Measurements from ENCODE around the gene SYNGR1. TPM values are rescaled to one million over a fixed set of nuclear protein-coding genes. Genes with fewer than 3 reads are reported as not detected.

The SYNGR1 gene
- total RNA-seq, 2 donors from 2014 or later: 4.4 to 5.3 TPM

GRCh38 chr22:39361496-39361895 is 11.7 kb downstream of the SYNGR1 start:
- no peak overlapping the region for H3K27ac Mint-ChIP-seq
- H3K9me3 Mint-ChIP-seq: no peaks in the 10 kb centered on the region
- H3K27me3 Mint-ChIP-seq (ENCODE audit: low read depth): no peaks in the 10 kb centered on the region
- DNase-seq (no peak), ATAC-seq (replicated peaks in 1 of 2) (no peak)
- peaks cover under 1% of the 10 kb centered on the region for H3K4me1 Mint-ChIP-seq (ENCODE audit: low read depth)
- H3K36me3 Mint-ChIP-seq (ENCODE audit: insufficient read depth in 2 of 2): no peaks in the 10 kb centered on the region
- no peak overlapping the region for H3K4me3 Mint-ChIP-seq

- ATAC-seq (replicated peaks in 1 of 2) (no peak), DNase-seq (no peak)
- H3K36me3 Mint-ChIP-seq (ENCODE audit: insufficient read depth in 2 of 2): no peaks in the 10 kb centered on the region
- H3K4me3 Mint-ChIP-seq: no peak overlapping the region
- no peak overlapping the region for H3K27ac Mint-ChIP-seq
- peaks cover 8% of the 10 kb centered on the region for H3K4me1 Mint-ChIP-seq (ENCODE audit: low read depth)
- H3K9me3 Mint-ChIP-seq: no peaks in the 10 kb centered on the region
- no peaks in the 10 kb centered on the region for H3K27me3 Mint-ChIP-seq (ENCODE audit: low read depth)
These were observed 12.5 kb downstream of the SYNGR1 start for GRCh38 chr22:39362271-39362670.

- H3K27ac Mint-ChIP-seq: no peak overlapping the region
- H3K4me3 Mint-ChIP-seq: no peak overlapping the region
- DNase-seq: no peak
- no peaks in the 10 kb centered on the region for H3K9me3 Mint-ChIP-seq
- ATAC-seq (replicated peaks in 1 of 2): no peak
- H3K27me3 Mint-ChIP-seq (ENCODE audit: low read depth): no peaks in the 10 kb centered on the region
- H3K36me3 Mint-ChIP-seq (ENCODE audit: insufficient read depth in 2 of 2): no peaks in the 10 kb centered on the region
- peaks cover 8% of the 10 kb centered on the region for H3K4me1 Mint-ChIP-seq (ENCODE audit: low read depth)
These were observed 13.1 kb downstream of the SYNGR1 start for GRCh38 chr22:39362932-39363331.

- no peak for ATAC-seq (replicated peaks in 1 of 2)
- DNase-seq: no peak
- Mint-ChIP-seq H3K4me3 (no peak overlapping the region), H3K9me3 (no peaks in the 10 kb centered on the region), H3K27me3 (ENCODE audit: low read depth) (no peaks in the 10 kb centered on the region), H3K4me1 (ENCODE audit: low read depth) (peaks cover 8% of the 10 kb centered on the region), H3K27ac (no peak overlapping the region), H3K36me3 (ENCODE audit: insufficient read depth in 2 of 2) (no peaks in the 10 kb centered on the region)
These were observed 14.1 kb downstream of the SYNGR1 start for GRCh38 chr22:39363751-39364515.

GRCh38 chr22:39364714-39365491 is 15.1 kb downstream of the SYNGR1 start:
- Mint-ChIP-seq H3K36me3 (ENCODE audit: insufficient read depth in 2 of 2) (no peaks in the 10 kb centered on the region), H3K27ac (no peak overlapping the region), H3K4me1 (ENCODE audit: low read depth) (peaks cover 8% of the 10 kb centered on the region)

GRCh38 chr22:39365492-39365780 is 15.6 kb downstream of the SYNGR1 start:
- Mint-ChIP-seq H3K9me3 (no peaks in the 10 kb centered on the region), H3K36me3 (ENCODE audit: insufficient read depth in 2 of 2) (no peaks in the 10 kb centered on the region), H3K4me1 (ENCODE audit: low read depth) (peaks cover 8% of the 10 kb centered on the region), H3K27me3 (ENCODE audit: low read depth) (no peaks in the 10 kb centered on the region), H3K27ac (no peak overlapping the region), H3K4me3 (no peak overlapping the region)
- ATAC-seq (replicated peaks in 1 of 2): no peak
- DNase-seq: no peak

More at GRCh38 chr22:39364714-39365491, 15.1 kb downstream of the SYNGR1 start:
- DNase-seq: no peak
- Mint-ChIP-seq H3K4me3 (no peak overlapping the region), H3K9me3 (no peaks in the 10 kb centered on the region), H3K27me3 (ENCODE audit: low read depth) (no peaks in the 10 kb centered on the region)
- ATAC-seq (replicated peaks in 1 of 2): no peak

GRCh38 chr22:39367035-39367434 is 17.2 kb downstream of the SYNGR1 start:
- peak; percentile 31 to 35 for ATAC-seq (replicated peaks in 1 of 2)
- no peaks in the 10 kb centered on the region for H3K27me3 Mint-ChIP-seq (ENCODE audit: low read depth)
- no peak overlapping the region for H3K4me3 Mint-ChIP-seq
- H3K4me1 Mint-ChIP-seq (ENCODE audit: low read depth): peaks cover 8% of the 10 kb centered on the region
- H3K27ac Mint-ChIP-seq: no peak overlapping the region
- no peaks in the 10 kb centered on the region for H3K36me3 Mint-ChIP-seq (ENCODE audit: insufficient read depth in 2 of 2)
- DNase-seq: no peak
- no peaks in the 10 kb centered on the region for H3K9me3 Mint-ChIP-seq

GRCh38 chr22:39368461-39368911 is 18.7 kb downstream of the SYNGR1 start:
- peaks cover 8% of the 10 kb centered on the region for H3K4me1 Mint-ChIP-seq (ENCODE audit: low read depth)
- ATAC-seq (replicated peaks in 1 of 2): no peak
- no peaks in the 10 kb centered on the region for H3K9me3 Mint-ChIP-seq
- no peak overlapping the region for H3K27ac Mint-ChIP-seq
- DNase-seq: no peak
- no peaks in the 10 kb centered on the region for H3K36me3 Mint-ChIP-seq (ENCODE audit: insufficient read depth in 2 of 2)
- no peaks in the 10 kb centered on the region for H3K27me3 Mint-ChIP-seq (ENCODE audit: low read depth)
- no peak overlapping the region for H3K4me3 Mint-ChIP-seq

GRCh38 chr22:39369186-39369585 is 19.4 kb downstream of the SYNGR1 start:
- H3K27me3 Mint-ChIP-seq (ENCODE audit: low read depth): no peaks in the 10 kb centered on the region
- H3K36me3 Mint-ChIP-seq (ENCODE audit: insufficient read depth in 2 of 2): no peaks in the 10 kb centered on the region
- no peak overlapping the region for H3K27ac Mint-ChIP-seq
- no peaks in the 10 kb centered on the region for H3K9me3 Mint-ChIP-seq
- peaks cover 8% of the 10 kb centered on the region for H3K4me1 Mint-ChIP-seq (ENCODE audit: low read depth)
- DNase-seq: no peak
- ATAC-seq (replicated peaks in 1 of 2): no peak
- no peak overlapping the region for H3K4me3 Mint-ChIP-seq

GRCh38 chr22:39369586-39369985 is 19.8 kb downstream of the SYNGR1 start:
- peaks cover 8% of the 10 kb centered on the region for H3K4me1 Mint-ChIP-seq (ENCODE audit: low read depth)
- DNase-seq: no peak
- ATAC-seq (replicated peaks in 1 of 2): no peak
- no peaks in the 10 kb centered on the region for H3K9me3 Mint-ChIP-seq
- H3K27me3 Mint-ChIP-seq (ENCODE audit: low read depth): no peaks in the 10 kb centered on the region
- no peaks in the 10 kb centered on the region for H3K36me3 Mint-ChIP-seq (ENCODE audit: insufficient read depth in 2 of 2)
- no peak overlapping the region for H3K27ac Mint-ChIP-seq
- no peak overlapping the region for H3K4me3 Mint-ChIP-seq

GRCh38 chr22:39371732-39372131 is 21.9 kb downstream of the SYNGR1 start:
- H3K9me3 Mint-ChIP-seq: no peaks in the 10 kb centered on the region

GRCh38 chr22:39374191-39374590 is 24.4 kb downstream of the SYNGR1 start:
- H3K27me3 Mint-ChIP-seq (ENCODE audit: low read depth): no peaks in the 10 kb centered on the region
- no peaks in the 10 kb centered on the region for H3K36me3 Mint-ChIP-seq (ENCODE audit: insufficient read depth in 2 of 2)
- H3K4me1 Mint-ChIP-seq (ENCODE audit: low read depth): no peaks in the 10 kb centered on the region
- no peaks in the 10 kb centered on the region for H3K9me3 Mint-ChIP-seq
- no peak overlapping the region for H3K4me3 Mint-ChIP-seq
- DNase-seq (no peak), ATAC-seq (replicated peaks in 1 of 2) (no peak)
- no peak overlapping the region for H3K27ac Mint-ChIP-seq

More at GRCh38 chr22:39371732-39372131, 21.9 kb downstream of the SYNGR1 start:
- no peak for DNase-seq
- Mint-ChIP-seq H3K4me1 (ENCODE audit: low read depth) (peaks cover 5% of the 10 kb centered on the region), H3K27ac (no peak overlapping the region), H3K36me3 (ENCODE audit: insufficient read depth in 2 of 2) (no peaks in the 10 kb centered on the region), H3K27me3 (ENCODE audit: low read depth) (no peaks in the 10 kb centered on the region), H3K4me3 (no peak overlapping the region)
- no peak for ATAC-seq (replicated peaks in 1 of 2)

- Mint-ChIP-seq H3K9me3 (no peaks in the 10 kb centered on the region), H3K4me1 (ENCODE audit: low read depth) (no peaks in the 10 kb centered on the region), H3K27me3 (ENCODE audit: low read depth) (no peaks in the 10 kb centered on the region), H3K36me3 (ENCODE audit: insufficient read depth in 2 of 2) (no peaks in the 10 kb centered on the region), H3K4me3 (no peak overlapping the region), H3K27ac (no peak overlapping the region)
- ATAC-seq (replicated peaks in 1 of 2): no peak
- DNase-seq: no peak
These were observed 25.0 kb downstream of the SYNGR1 start for GRCh38 chr22:39374801-39375200.
